GM13977 (cell line): ENCODE data around the gene CFAP210.
"Not testable (repeated sequence)": the region's sequence is repeated elsewhere in the genome, so short reads cannot be mapped to it uniquely, and the experiment has no call there.

Source experiments
- DNase-seq: peaks from one replicate; pipeline ENCODE4 v3.0.0; 2012; ENCODE audit warnings: low spot score
- in situ Hi-C: fragments of 300-500 bp; cut with MboI; formaldehyde crosslinking; loops from one replicate; pipeline ENCODE4 v1.12.0; 2022; ENCODE audit warnings: low sequenced_read_pairs, low pct_unique_long_range_greater_than_20kb, mixed read lengths, inconsistent platforms; ENCODE audit not compliant: unreplicated experiment
- TF ChIP-seq, protein P1 (sequence below): IDR thresholded peaks from 2 replicates; pipeline ENCODE4 v1.5.1; 2012; ENCODE audit warnings: mild to moderate bottlenecking, control low read depth; ENCODE audit not compliant: insufficient read depth; ENCODE audit errors: extremely low read depth, missing control alignments

Gene CFAP210

GRCh38 chr2:169692718-169693117 lies 1.5 kb downstream of the CFAP210 start:
- in situ Hi-C loops: no loop called here
- DNase-seq: no peak
- TF ChIP-seq, protein P1, sequence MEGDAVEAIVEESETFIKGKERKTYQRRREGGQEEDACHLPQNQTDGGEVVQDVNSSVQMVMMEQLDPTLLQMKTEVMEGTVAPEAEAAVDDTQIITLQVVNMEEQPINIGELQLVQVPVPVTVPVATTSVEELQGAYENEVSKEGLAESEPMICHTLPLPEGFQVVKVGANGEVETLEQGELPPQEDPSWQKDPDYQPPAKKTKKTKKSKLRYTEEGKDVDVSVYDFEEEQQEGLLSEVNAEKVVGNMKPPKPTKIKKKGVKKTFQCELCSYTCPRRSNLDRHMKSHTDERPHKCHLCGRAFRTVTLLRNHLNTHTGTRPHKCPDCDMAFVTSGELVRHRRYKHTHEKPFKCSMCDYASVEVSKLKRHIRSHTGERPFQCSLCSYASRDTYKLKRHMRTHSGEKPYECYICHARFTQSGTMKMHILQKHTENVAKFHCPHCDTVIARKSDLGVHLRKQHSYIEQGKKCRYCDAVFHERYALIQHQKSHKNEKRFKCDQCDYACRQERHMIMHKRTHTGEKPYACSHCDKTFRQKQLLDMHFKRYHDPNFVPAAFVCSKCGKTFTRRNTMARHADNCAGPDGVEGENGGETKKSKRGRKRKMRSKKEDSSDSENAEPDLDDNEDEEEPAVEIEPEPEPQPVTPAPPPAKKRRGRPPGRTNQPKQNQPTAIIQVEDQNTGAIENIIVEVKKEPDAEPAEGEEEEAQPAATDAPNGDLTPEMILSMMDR: no peak

- TF ChIP-seq, protein P1: no peak
- in situ Hi-C loops: no loop called here
- no peak for DNase-seq
These were observed 3.2 kb downstream of the CFAP210 start for GRCh38 chr2:169690958-169691357.

- in situ Hi-C loops, DNase-seq: not testable (repeated sequence)
These were observed 6.3 kb downstream of the CFAP210 start for GRCh38 chr2:169687943-169688342.

GRCh38 chr2:169686825-169687224 lies 7.4 kb downstream of the CFAP210 start:
- DNase-seq, in situ Hi-C loops: not testable (repeated sequence)

GRCh38 chr2:169684712-169685111 lies 9.5 kb downstream of the CFAP210 start:
- DNase-seq, in situ Hi-C loops: not testable (repeated sequence)

GRCh38 chr2:169684135-169684565 lies 10.1 kb downstream of the CFAP210 start:
- TF ChIP-seq, protein P1: no peak
- no peak for DNase-seq
- in situ Hi-C loops: no loop called here

DNA sequence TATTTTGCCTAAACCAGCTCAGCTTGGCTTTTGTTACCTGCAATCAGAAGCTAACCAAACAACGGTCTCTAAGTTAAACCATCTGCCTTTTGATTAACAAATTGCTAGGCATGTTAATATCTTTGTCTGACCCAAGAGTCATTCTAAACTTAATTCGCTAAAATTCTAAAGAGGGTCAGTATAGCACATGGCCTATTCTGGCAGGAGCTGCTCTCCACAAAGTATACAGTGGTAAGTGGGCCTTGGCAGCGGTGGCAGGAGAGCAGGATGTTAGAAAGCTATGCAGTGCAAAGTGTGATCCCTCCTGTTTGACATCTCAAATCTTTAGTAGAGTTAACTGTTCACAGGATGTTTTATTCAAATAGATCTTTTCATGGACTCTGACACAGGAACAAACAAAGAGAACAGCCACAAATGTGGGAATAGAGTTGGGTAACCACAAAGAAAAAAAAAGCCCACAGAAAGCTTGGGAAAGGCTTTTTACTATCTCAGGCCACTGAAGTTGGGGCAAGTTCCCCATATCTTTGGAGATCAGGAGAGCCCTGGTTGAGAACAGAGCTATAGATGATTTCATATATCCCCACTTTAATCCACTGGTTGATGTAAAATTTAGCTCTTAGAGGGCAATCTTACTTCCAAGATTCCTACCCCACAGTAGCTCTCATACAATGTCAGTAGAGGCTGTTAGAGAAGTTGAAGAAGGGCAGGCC lies 10.6 kb downstream of the CFAP210 start:
- in situ Hi-C loops: no loop called here
- TF ChIP-seq, protein P1: no peak
- DNase-seq: no peak

DNA sequence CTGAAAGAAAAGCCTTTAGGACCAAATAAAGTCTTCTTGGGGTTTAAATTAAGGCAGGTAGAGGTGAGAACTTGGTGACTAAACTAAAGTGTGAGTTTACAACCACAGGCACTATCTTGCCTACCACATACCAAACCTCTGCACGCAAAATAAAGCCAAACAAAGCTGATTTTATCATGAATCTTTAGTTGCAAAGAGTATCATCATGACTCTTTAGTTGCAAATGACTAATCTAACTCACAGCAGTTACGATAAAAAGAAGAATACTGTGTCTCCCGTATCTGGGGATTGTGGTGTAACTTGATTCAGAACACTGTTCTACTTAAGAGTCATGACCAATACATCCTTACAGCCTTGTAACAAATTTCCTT lies 11.2 kb downstream of the CFAP210 start:
- in situ Hi-C loops: no loop called here
- DNase-seq: no peak
- TF ChIP-seq, protein P1: no peak
